GM19467 (cell line): ENCODE results near the gene SYNDIG1.
"Not testable (repeated sequence)": the region's sequence is repeated elsewhere in the genome, so short reads cannot be mapped to it uniquely, and the experiment has no call there.

ENCODE experiments used
- ATAC-seq: cut with Tn5 transposase; IDR thresholded peaks from one replicate; pipeline ENCODE4 v1.9.1; 2021; ENCODE audit warnings: mild to moderate bottlenecking, moderate library complexity; ENCODE audit not compliant: unreplicated experiment

Gene SYNDIG1

GRCh38 chr20:24492031-24492607 is 22.7 kb downstream of the SYNDIG1 start:
- no peak for ATAC-seq

DNA sequence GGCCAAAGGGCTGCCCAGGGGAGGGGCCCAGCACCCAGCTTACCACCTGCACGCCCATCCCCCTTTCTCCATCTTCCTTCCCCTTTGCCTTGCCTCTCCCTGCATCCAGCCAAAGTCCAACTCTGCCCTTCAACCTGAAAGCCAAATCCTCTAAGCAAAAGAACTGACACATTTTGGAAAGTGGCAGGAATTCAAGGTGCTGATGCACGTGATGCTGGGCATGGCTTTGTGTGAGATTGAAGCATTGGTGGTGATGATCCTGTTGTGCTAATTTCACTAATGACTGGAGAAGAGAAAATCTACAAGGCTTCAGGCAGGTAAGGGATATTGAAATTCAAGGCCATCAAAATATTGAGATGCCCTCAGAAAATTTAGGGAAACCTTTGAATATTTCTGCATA is 23.3 kb downstream of the SYNDIG1 start:
- ATAC-seq = no peak

GRCh38 chr20:24493181-24493580 is 23.8 kb downstream of the SYNDIG1 start:
- no peak for ATAC-seq

- ATAC-seq = no peak
Measured at GRCh38 chr20:24493661-24494459, 24.4 kb downstream of the SYNDIG1 start.

DNA sequence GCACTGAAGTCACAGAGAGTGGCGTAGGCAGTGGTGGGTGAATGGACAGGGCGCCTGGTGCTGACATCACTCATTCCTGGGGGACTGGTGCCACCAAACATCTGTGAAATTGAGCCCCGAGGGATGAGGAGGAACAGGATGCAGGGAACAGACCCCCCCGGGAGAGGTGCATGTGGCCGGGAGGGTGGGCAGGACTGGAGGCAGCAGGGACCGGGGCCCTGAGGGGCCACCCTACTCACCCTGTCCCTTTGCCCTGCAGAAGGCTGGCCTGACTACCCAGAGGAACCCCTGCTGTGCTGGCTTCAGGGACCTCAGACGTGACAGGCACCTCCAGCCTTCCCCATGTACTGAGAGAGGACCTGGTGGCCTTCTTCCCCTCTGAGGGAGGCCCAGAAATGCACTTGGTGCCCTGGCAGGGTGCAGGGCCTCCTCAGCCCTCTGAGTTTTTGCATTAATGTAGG is 25.1 kb downstream of the SYNDIG1 start:
- no peak for ATAC-seq

DNA sequence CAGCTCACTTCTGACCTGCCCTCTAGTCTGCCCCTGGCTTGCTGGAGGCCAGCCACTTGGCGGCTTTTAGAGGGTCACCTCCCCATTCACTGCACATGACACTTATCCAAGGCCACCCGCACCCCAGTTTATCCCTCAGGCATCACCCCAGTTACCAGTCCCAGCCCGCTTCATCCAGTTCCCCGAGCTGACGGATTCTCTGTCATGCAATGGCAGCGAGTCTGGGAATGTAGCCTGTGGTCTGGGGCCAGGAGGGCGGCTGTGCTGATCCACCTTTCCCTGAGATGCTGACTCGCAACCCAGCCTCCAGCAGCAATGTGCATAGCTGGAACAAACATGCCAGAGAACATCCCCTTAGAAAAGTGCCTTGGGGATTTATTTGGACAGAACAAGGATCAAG is 25.8 kb downstream of the SYNDIG1 start:
- no peak for ATAC-seq

DNA sequence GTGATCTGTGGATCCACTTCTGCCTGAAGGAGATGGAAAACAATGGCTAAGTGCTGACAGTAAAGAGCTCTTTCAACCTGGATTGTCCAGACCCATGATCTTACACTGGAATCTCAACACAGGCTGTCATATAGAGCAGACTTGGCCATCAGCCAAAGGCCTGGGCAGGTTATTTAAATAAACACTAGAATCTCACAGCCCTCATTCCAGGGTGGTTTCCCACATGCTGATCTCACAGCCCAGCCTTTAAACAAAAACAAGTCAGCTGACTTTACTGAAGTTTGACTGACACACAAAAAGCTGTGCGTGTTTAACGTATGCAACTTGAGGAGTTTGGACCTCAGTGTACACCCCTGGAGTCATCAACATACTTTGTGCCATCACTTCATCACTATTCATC is 28.4 kb downstream of the SYNDIG1 start:
- ATAC-seq = no peak

DNA sequence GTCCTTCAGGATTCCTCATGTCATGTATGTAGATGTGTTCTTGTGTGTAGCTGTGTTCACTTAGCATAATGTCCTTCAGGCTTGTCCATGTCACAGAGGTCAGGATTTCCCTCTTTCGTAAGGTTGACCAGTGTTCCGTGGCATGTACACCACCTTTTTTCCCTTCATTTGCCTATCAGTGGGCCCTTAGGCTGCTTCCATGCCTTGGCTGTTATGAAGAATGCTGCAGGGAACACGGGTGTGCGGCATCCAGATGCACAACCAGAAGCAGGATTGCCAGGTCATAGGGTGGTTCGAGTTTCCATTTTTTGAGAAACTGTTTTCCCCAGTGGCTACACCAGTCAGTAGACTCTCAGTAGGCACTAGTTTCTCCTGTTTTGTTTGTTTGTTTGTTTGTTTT is 29.2 kb downstream of the SYNDIG1 start:
- ATAC-seq = no peak

GRCh38 chr20:24499472-24499871 is 30.0 kb downstream of the SYNDIG1 start:
- ATAC-seq = no peak

DNA sequence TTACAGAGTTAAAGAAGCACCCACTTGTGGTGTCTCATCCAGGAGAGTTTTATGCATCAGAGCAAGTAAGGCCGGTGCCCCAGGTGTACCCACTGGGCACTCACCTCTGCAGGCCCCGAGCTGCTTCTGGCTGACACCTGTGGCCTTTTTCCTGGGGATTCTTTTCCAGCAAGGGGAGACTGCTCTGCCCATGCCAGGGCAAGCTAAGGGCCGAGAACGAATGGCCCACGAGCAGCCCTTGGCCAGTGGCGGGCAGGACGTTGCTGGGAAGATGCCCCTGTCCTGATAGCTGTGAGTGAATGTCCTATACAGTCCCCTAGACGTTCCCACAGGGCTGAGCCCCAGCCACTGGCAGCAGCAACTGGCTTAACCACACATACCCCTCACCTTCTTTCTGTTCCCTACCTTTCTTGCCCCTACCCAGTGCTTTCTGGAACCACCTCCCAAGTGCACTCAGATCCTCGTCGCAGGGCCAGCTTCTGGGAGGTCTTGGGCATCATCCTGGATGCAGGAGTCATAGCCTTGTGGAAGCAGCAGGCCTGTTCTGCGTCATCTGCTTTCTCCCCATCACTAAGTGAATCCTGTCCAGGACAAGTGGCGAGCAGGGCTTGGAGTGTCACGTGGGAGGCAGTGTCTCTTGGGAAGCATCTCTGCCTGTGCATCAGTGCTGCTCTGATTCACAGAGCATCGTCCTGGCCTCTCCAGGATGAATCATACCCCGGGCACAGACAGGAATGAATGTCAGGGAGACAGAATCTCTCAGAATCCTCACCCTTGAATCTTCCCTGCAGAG is 32.5 kb downstream of the SYNDIG1 start:
- ATAC-seq = no peak

- ATAC-seq = no peak
Measured at GRCh38 chr20:24502661-24503060, 33.2 kb downstream of the SYNDIG1 start.

DNA sequence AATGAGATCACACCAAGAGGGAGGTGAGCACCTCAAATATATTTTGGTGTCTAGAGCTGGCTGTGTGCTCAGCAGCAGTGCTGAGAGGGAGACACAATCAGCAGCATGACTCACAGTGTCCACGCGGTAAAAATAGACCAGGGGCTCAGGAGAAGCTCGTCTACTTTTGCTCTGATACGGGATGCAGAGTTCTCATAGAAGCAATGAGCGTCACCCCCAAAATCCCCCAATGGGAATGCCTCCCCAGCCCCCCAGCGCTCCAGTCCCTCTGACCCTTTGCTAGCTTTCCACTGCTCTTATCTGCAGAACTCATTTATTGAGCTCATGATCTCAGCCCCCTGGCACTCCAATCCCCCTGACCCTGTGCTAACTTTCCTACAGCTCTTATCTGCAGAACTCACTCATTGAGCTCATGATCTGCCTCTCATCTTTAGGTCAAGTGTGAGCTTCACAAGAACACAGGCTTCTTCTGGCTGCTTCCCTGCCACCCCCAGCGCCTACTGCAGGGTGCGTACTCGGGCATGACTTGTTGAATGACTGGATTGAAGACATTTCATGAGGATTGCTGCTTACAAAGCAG is 34.0 kb downstream of the SYNDIG1 start:
- ATAC-seq = no peak

GRCh38 chr20:24504331-24505285 is 35.2 kb downstream of the SYNDIG1 start:
- ATAC-seq = no peak

DNA sequence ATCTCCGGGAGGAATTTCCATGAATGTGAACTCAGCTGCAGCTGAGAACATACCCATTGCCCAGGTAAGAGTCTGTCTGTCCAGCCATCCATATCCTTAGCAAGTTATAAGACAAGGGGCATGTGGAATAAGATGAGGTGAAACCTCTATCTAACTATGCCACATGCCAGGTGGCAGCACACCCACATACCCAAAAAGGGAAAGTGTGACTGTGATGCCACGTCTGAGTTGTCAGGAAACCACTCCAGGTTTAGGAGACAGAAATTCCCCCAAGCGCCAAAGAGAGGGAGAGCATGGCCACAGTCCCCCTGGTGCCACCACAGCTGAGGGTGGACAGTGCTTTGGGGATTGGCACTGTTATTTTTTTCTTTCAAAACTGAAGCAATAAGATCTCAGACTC is 36.7 kb downstream of the SYNDIG1 start:
- no peak for ATAC-seq

- ATAC-seq = no peak
Measured at GRCh38 chr20:24506696-24507095, 37.3 kb downstream of the SYNDIG1 start.

GRCh38 chr20:24507182-24507853 is 37.9 kb downstream of the SYNDIG1 start:
- ATAC-seq = no peak

DNA sequence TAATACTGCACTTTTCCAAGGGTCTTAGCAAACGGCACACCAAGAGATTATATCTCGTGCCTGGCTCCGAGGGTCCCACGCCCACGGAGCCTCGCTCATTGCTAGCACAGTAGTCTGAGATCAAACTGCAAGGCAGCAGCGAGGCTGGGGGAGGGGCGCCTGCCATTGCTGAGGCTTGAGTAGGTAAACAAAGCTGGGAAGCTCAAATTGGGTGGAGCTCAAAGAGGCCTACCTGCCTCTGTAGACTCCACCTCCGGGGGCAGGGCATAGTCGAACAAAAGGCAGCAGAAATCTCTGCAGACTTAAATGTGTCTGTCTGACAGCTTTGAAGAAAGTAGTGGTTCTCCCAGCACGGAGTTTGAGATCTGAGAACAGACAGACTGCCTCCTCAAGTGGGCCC is 43.0 kb downstream of the SYNDIG1 start:
- not testable (repeated sequence) for ATAC-seq

DNA sequence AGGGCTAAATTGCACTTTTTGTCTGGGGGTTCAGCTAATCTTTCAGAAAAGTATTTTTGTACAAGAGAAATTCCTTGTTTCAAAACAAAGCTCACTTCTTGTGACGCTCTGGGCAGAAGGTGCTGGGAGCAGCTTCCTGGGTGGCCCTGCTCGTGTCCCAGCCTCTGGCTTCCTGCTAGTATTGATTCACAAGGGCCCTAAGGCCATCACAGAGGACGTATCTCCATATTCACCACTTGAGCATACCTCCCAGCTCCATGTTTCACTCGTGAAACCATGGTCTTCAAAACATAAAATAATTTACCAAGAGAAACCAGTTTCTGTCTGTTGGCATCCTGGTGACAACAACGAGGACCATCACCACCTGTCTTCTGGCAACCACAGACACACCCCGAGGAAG is 49.1 kb downstream of the SYNDIG1 start:
- no peak for ATAC-seq

DNA sequence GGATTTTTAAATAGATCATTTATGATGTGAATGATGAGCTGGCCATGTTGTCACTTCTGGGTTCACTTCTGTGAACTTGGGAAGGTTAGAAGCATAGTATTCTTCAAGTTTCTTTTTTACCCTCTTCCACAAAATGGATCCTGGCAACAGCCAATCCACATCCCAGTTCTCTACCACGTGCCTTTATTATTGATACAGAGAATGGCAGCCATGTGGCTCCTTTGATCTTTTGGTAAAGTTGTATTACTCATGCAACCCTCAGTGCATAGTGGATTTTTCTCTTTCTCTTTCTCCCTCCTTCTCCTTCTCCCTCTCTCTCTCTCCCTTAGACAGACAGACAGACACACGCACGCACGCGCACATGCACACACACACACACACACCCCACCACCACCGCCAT is 50.0 kb downstream of the SYNDIG1 start:
- no peak for ATAC-seq

DNA sequence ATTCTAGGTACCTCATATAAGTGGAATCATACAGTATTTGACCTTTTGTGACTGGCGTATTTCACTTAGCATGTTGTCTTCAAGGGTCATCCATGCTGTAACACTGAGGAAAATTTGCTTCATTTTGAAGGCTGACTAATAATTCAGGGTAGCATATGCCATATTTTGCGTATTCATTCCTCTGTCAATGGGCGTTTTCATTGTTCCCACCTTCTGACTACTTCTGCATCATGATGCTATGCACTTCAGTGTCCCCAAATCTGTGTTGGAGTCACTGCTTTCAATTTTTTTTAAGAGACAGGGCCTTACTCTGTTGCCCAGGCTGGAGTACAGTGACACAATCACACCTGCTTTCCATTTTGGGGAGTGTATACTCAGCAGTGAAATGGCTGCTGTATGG is 51.6 kb downstream of the SYNDIG1 start:
- no peak for ATAC-seq
